ENCODE data around the gene IL36B.
"Not testable (repeated sequence)": the region's sequence is repeated elsewhere in the genome, so short reads cannot be mapped to it uniquely, and the experiment has no call there.

IL36B gene

GRCh38 chr2:113052396-113052917, at the start of gene IL36B:
IL36B (minus strand) TSS chr2:113052867.
- no peak for DNase-seq

GRCh38 chr2:113102133-113102532, 49.5 kb upstream of the IL36B start:
- DNase-seq = no peak

GRCh38 chr2:113098532-113098931, 45.9 kb upstream of the IL36B start:
- DNase-seq = no peak

GRCh38 chr2:113098041-113098440, 45.4 kb upstream of the IL36B start:
- DNase-seq = no peak

- not testable (repeated sequence) for DNase-seq
These were observed 44.4 kb upstream of the IL36B start for GRCh38 chr2:113096842-113097618.

- DNase-seq = not testable (repeated sequence)
These were observed 43.6 kb upstream of the IL36B start for GRCh38 chr2:113096306-113096705.

GRCh38 chr2:113093613-113093977, 40.9 kb upstream of the IL36B start:
- DNase-seq = no peak

GRCh38 chr2:113092864-113093612, 40.4 kb upstream of the IL36B start:
- no peak for DNase-seq

- no peak for DNase-seq
These were observed 38.7 kb upstream of the IL36B start for GRCh38 chr2:113091231-113091896.

GRCh38 chr2:113089916-113090315, 37.2 kb upstream of the IL36B start:
- no peak for DNase-seq

GRCh38 chr2:113088213-113088992, 35.7 kb upstream of the IL36B start:
- DNase-seq = no peak

- no peak for DNase-seq
These were observed 32.9 kb upstream of the IL36B start for GRCh38 chr2:113085542-113085941.

- DNase-seq = no peak
These were observed 31.8 kb upstream of the IL36B start for GRCh38 chr2:113084249-113085000.

- DNase-seq = no peak
These were observed 30.6 kb upstream of the IL36B start for GRCh38 chr2:113083296-113083695.

- DNase-seq = no peak
These were observed 29.0 kb upstream of the IL36B start for GRCh38 chr2:113081488-113082210.

GRCh38 chr2:113080134-113080533, 27.5 kb upstream of the IL36B start:
- peak; percentile 17 for DNase-seq

GRCh38 chr2:113079131-113079530, 26.5 kb upstream of the IL36B start:
- DNase-seq = no peak

- DNase-seq = no peak
These were observed 25.7 kb upstream of the IL36B start for GRCh38 chr2:113078350-113078839.

- DNase-seq = peak; percentile 12
These were observed 25.3 kb upstream of the IL36B start for GRCh38 chr2:113077921-113078320.

GRCh38 chr2:113076954-113077669, 24.4 kb upstream of the IL36B start:
- DNase-seq = no peak
